UCSD-AML1 (cell line): ENCODE measurements around the gene TMEM185A.
"Not testable (repeated sequence)": the region's sequence is repeated elsewhere in the genome, so short reads cannot be mapped to it uniquely, and the experiment has no call there.

Experiments used
- DNase-seq: peaks from one replicate; lab custom pipeline; 2025; ENCODE audit not compliant: unreplicated experiment; lab: John Stamatoyannopoulos, UW

Gene TMEM185A

GRCh38 chrX:149626829-149627228, 4.8 kb downstream of the TMEM185A start:
- not testable (repeated sequence) for DNase-seq

DNA sequence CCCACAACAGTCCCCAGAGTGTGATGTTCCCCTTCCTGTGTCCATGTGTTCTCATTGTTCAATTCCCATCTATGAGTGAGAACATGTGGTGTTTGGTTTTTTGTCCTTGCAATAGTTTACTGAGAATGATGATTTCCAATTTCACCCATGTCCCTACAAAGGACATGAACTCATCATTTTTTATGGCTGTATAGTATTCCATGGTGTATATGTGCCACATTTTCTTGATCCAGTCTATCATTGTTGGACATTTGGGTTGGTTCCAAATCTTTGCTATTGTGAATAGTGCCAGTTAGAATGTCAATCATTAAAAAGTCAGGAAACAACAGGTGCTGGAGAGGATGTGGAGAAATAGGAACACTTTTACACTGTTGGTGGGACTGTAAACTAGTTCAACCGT, 11.9 kb downstream of the TMEM185A start:
- DNase-seq = not testable (repeated sequence)

- no peak for DNase-seq
Observed at GRCh38 chrX:149618871-149619270, 12.7 kb downstream of the TMEM185A start.

- DNase-seq = no peak
Observed at GRCh38 chrX:149611623-149612175, 19.9 kb downstream of the TMEM185A start.

DNA sequence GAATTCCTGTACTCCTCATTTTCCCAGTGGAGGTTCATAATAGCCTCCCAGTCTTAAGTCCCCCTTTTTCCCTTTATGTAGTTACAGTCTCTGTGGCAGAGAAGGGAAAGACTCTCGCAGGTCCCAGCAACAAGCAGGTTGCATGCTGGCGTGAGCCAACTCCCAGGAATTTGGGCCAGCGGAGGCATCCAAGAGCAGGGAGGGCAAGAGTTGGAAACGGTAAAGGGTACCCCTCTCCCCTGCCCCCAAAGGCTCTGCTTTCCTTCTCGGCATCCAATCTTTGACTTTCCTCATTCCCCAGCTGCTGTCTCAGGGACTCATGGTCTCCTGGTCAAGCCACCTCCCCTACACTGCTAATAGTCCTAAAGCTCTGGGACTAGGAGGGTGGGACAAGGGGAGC, 21.1 kb downstream of the TMEM185A start:
- DNase-seq = no peak

DNA sequence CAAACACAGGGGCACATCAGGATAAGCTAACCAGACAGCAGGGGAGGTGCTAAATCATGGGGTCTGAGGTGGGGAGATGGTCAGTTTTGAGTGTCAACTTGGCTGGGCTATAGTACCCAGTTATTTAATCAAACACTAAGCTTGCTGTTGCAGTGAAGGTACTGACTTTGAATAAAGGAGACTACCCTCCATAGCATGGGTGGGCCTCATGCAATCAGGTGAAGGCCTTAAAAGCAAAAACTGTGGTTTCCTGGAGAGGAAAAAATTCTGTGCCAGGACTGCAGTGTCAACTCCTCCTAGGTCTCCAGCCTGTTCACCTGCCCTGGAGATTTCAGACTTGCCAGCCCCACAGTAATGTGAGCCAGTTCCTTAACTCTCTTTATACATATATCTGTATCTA, 23.9 kb downstream of the TMEM185A start:
- DNase-seq = no peak

GRCh38 chrX:149605248-149605885, 26.2 kb downstream of the TMEM185A start:
- DNase-seq = not testable (repeated sequence)

GRCh38 chrX:149598603-149599002, 33.0 kb downstream of the TMEM185A start:
- DNase-seq = not testable (repeated sequence)

GRCh38 chrX:149595943-149596342, 35.6 kb downstream of the TMEM185A start:
- DNase-seq = not testable (repeated sequence)

DNA sequence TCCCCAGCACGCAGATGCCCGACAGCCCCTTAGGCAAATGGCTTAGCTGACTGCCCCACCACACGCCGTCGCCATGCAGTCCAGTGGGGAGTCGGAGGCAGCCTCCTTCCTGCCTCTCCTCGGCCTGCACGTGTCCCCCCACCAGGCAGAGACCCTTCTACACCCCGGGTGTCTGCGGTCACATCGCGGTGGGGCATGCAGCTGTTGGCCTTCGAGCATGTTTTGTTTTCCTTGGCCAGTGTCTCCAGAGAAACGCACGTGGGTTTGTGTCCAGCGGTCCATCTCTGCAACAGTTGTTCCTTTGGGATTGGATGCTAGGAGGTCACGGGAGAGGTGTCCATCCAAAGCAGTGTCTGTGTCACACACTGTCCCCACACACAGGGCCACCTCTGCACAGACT, 36.4 kb downstream of the TMEM185A start, which contains the start of gene HSFX2:
Gene HSFX2 (minus strand): TSS at position 101 of the 400 bp plus-strand sequence. CDS start 614 bp downstream, outside the sequence.
- not testable (repeated sequence) for DNase-seq

GRCh38 chrX:149590993-149591392, 40.6 kb downstream of the TMEM185A start:
- DNase-seq = not testable (repeated sequence)

- DNase-seq = not testable (repeated sequence)
Observed at GRCh38 chrX:149587359-149587758, 44.2 kb downstream of the TMEM185A start, which contains the start of gene MAGEA9B. Gene MAGEA9B (minus strand): TSS chrX:149587459. CDS start chrX:149583179, 4,280 bp downstream.

GRCh38 chrX:149585631-149586030, 46.0 kb downstream of the TMEM185A start:
- not testable (repeated sequence) for DNase-seq

DNA sequence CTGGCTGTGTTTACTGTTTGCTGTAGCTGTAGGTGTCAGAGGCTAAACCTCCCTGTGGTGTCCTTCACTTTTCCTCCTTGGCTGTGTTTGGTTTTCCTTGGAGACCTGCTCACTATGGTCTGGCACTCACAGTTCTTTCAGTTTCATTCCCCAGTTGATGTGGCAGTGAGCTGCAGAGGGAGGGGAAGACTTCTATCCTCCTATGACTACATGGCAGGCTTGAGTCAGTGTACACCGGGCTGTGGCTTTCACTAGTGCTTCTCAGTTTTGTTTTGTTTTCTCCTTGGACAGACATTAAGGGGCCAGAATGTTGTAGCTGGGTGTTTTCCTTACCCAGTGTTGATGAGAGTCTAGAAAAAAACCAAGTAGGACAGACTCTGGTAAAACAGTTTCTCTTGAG, 58.1 kb downstream of the TMEM185A start:
- DNase-seq = not testable (repeated sequence)

- no peak for DNase-seq
Observed at GRCh38 chrX:149572743-149573142, 58.8 kb downstream of the TMEM185A start.

- DNase-seq = no peak
Observed at GRCh38 chrX:149571770-149572169, 59.8 kb downstream of the TMEM185A start.

DNA sequence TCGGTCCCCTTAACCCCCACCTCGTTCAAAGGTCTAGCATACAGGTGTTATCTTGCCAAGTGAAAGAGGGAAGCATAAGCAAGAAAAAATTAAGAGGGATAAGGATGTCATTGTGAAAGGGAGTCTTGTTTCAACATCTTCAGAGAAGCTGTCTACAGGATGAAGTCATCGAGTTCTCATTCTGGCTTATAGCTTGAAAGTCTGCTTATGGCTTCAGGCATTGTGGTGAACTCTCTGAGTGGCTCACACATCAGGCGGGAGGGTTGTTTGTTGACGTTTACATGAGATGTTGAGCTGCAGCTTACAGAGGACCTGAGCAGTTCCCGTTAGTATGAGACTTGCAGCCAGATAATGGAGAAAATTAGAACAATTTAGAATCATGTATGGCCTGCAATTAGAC, 60.9 kb downstream of the TMEM185A start:
- no peak for DNase-seq

DNA sequence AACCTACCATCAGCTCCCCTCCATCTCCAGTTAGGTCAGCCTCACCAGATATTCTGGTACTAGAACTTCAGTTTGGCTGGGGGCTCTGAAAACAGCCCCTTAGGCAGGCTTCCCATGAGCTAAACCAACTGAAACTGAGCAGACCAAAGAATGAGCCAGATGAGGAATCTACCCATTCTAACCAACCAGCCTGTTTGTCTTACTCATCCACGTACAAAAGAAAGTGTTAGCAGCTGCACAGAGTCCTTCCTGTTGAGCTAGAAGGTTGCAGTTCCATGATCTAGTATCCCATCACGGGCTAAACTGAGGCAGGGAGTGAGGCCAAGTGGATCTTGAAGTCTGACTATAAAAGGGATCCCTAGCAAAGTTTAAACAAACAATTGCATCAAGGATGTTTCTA, 61.8 kb downstream of the TMEM185A start:
- DNase-seq = no peak

GRCh38 chrX:149568701-149569296, 62.8 kb downstream of the TMEM185A start:
- no peak for DNase-seq

GRCh38 chrX:149567621-149568417, 63.8 kb downstream of the TMEM185A start:
- DNase-seq = no peak

DNA sequence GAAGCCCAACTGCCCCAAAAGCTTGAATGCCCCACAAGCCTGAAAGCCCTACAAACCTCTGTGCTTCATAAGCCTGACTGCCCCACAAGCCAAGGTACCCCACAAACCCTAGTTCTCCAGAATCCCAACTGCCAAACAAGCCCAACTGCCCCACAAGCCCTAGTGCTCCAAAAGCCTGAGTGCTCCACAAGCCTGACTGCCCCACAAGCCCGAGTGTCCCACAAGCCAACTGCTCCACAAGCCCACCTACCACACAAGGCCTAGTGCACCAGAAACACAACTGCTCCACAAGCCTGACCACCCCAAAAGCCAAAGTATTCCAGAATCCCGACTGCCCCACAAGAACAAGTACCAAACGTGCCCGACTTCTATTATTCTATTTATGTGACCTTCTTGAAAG, 68.2 kb downstream of the TMEM185A start:
- no peak for DNase-seq
